ENCODE measurements around the gene LRP10. TPM values are rescaled to one million over a fixed set of nuclear protein-coding genes. Genes with fewer than 3 reads are reported as not detected.
A peak's percentile ranks its signal among the peaks of the same experiment; 100 is the strongest.

LRP10 gene
- total RNA-seq, 6 donors from 2014 or later = 90.2 to 169 (median 149) TPM

DNA sequence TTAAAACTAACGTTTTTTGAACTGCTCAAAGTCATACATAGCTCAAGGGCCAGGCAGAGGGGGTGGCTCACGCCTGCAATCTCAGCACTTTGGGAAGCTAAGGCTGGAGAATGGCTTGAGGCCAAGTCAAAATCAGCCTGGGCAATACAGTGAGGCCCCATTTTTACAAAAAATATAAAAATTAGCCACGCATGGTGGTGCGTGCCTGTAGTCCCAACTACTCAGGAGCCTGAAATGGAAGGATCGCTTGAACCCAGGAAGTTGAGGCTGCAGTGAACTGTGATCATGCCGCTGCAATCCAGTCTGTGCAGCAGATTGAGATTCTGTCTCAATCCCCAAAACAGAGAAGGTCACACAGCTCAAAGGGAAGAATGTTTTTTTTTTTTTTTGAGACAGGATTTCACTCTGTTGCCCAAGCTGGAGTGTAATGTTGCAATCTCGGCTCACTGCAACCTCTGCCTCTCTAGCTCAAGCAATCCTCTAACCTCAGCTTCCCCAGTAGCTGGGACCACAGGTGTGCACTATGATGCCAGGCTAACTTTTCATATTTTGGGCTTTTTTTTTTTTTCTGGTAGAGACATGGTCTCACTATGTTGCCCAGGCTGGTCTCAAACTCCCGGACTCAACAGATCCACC is 44.5 kb downstream of the LRP10 start:
- peaks cover 0 to 31% (median 7%) of the 10 kb centered on the region in 4 donors for H3K36me3 ChIP-seq
- TF ChIP-seq, protein P1, sequence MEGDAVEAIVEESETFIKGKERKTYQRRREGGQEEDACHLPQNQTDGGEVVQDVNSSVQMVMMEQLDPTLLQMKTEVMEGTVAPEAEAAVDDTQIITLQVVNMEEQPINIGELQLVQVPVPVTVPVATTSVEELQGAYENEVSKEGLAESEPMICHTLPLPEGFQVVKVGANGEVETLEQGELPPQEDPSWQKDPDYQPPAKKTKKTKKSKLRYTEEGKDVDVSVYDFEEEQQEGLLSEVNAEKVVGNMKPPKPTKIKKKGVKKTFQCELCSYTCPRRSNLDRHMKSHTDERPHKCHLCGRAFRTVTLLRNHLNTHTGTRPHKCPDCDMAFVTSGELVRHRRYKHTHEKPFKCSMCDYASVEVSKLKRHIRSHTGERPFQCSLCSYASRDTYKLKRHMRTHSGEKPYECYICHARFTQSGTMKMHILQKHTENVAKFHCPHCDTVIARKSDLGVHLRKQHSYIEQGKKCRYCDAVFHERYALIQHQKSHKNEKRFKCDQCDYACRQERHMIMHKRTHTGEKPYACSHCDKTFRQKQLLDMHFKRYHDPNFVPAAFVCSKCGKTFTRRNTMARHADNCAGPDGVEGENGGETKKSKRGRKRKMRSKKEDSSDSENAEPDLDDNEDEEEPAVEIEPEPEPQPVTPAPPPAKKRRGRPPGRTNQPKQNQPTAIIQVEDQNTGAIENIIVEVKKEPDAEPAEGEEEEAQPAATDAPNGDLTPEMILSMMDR (IDR thresholded peaks at IDR 0.05) = no peak
- peak; percentile 41 to 54 for TF ChIP-seq POLR2AphosphoS5 (IDR thresholded peaks at IDR 0.05)
- no peaks in the 10 kb centered on the region for H3K9me3 ChIP-seq
- H3K27me3 ChIP-seq = no peaks in the 10 kb centered on the region
- peak overlapping the region in 3 of 4 donors; percentile 3 to 98 (median 94) for H3K27ac ChIP-seq
- ATAC-seq (ENCODE audit: low FRiP score in 2 of 2) = peak in 1 of 2 donors; percentile 2
- H3K4me1 ChIP-seq = peaks cover 29 to 52% (median 35%) of the 10 kb centered on the region in 4 donors
- H3K4me3 ChIP-seq = no peak overlapping the region
- 68 to 71% methylated on average over 8 of the region's 8 CpGs for WGBS, 2 donors
- peak in 1 of 2 donors; percentile 75 for DNase-seq

DNA sequence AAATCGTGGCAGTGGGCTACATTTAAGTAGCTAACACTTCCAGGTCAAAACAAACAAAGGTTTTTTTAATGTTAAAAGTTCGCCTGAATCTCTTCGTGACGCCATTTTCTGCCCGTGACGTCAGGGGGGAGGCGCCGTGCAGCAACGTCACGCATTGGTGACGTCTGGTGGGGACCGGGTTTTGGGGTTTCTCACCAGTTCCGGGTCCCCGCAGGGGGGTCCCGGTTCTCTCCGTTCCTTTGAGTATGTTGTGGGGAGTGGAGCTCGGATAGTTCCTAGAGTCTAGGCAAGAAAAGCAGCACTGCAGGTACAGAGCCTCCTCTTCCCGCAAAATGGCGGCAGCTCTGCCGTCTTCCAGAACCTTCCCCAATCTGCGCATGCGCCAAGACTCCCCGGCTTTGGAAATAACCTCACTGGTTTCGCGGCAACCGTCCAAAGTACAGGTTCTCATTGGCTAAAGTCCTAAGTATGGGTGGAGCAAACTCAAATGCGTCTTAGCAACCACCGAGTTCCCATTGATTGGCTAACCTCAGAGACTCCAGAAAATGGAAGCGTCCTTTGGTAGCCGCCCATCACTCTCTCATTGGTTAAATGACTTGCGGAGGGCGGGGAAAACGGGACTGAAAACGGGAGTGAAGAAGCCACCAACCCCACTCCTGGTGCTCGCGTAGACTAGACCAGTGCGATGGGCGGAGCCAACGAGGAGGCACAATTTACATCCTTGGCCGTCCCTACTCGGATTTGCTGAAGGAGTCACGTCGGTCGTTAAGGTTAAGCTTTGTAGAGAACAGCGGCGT is 47.5 kb downstream of the LRP10 start, which contains the start of gene RBM23:
TSS of gene RBM23 (minus strand) at position 346 of the 797 bp plus-strand sequence.
- DNase-seq = peak; percentile 93 to 100
- H3K9me3 ChIP-seq = no peaks in the 10 kb centered on the region
- H3K4me3 ChIP-seq = peak within 1 kb of the TSS; percentile 63 to 76 (median 70)
- peak; percentile 96 to 99 for ATAC-seq (ENCODE audit: low FRiP score in 2 of 2)
- H3K27me3 ChIP-seq = no peaks in the 10 kb centered on the region
- peaks cover 29 to 43% (median 33%) of the 10 kb centered on the region in 4 donors for H3K4me1 ChIP-seq
- H3K27ac ChIP-seq = peak within 1 kb of the TSS; percentile 94 to 98 (median 97)
- WGBS, 2 donors = 0% methylated on average over 13 to 46 of the region's 46 CpGs
- peaks cover 7 to 44% (median 26%) of the 10 kb centered on the region in 4 donors for H3K36me3 ChIP-seq
- peak in 1 of 4 donors; percentile 36 for TF ChIP-seq EP300 (IDR thresholded peaks at IDR 0.05)
- peak in 3 of 4 donors; percentile 56 to 94 (median 89) for TF ChIP-seq POLR2A (IDR thresholded peaks at IDR 0.05)
- TF ChIP-seq, protein P1 (IDR thresholded peaks at IDR 0.05) = peak in 2 of 6 experiments; percentile 8 to 19
- TF ChIP-seq POLR2AphosphoS5 (IDR thresholded peaks at IDR 0.05) = peak; percentile 83

DNA sequence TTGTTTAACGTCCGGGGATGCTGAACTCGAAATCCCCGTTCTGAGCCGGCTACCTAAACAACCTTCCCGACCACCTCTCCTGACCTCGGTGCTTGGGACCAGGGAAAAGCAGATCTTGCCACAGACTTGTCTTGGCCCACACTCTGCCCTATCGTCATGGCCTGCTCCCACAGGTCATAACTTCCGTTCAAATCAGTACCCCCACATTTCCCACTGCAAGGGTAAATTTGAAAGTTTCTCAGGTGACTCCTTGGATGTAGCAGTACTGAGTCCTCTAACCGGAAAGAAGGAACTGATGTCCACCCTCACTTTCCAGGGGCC is 48.0 kb downstream of the LRP10 start:
- H3K9me3 ChIP-seq = no peaks in the 10 kb centered on the region
- H3K4me1 ChIP-seq = peaks cover 29 to 42% (median 33%) of the 10 kb centered on the region in 4 donors
- peak overlapping the region; percentile 86 to 98 (median 96) for H3K27ac ChIP-seq
- TF ChIP-seq, protein P1 (IDR thresholded peaks at IDR 0.05) = no peak
- TF ChIP-seq POLR2A (IDR thresholded peaks at IDR 0.05) (peak in 1 of 4 donors; percentile 9), EP300 (IDR thresholded peaks at IDR 0.05) (no peak)
- peak; percentile 5 to 54 for ATAC-seq (ENCODE audit: low FRiP score in 2 of 2)
- H3K36me3 ChIP-seq = peaks cover 13 to 49% (median 31%) of the 10 kb centered on the region in 4 donors
- WGBS, 2 donors = 9 to 18% methylated on average over 4 to 10 of the region's 10 CpGs
- peak overlapping the region in 3 of 4 donors; percentile 63 to 70 (median 69) for H3K4me3 ChIP-seq
- H3K27me3 ChIP-seq = no peaks in the 10 kb centered on the region
- no peak for DNase-seq

DNA sequence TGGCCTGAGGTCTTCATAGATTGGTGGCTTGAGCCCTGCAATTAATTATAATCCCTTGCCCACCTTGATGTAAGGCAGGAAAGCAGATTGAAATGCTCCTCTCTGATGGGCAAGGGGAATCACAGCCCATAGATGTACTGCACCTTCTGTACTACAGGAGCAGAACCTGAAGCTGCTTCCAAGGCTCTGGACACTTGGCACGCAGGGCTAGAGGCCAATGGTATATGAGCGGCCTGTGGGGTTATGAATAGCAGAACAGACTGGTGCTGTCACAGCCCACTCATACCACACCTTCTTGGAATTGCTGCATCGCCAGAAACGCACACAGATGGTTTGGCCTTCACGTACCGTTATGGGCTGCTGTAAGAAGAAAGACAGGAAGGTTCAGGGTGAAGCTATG is 49.2 kb downstream of the LRP10 start:
- ATAC-seq (ENCODE audit: low FRiP score in 2 of 2) (no peak), DNase-seq (no peak)
- TF ChIP-seq EP300 (IDR thresholded peaks at IDR 0.05) (no peak), POLR2A (IDR thresholded peaks at IDR 0.05) (no peak), POLR2AphosphoS5 (IDR thresholded peaks at IDR 0.05) (no peak)
- TF ChIP-seq, protein P1 (IDR thresholded peaks at IDR 0.05) = no peak
- peaks cover 13 to 57% (median 37%) of the 10 kb centered on the region in 4 donors for H3K36me3 ChIP-seq
- WGBS, 2 donors = 92 to 93% methylated on average over 6 of the region's 6 CpGs
- H3K9me3 ChIP-seq = no peaks in the 10 kb centered on the region
- peaks cover 24 to 30% (median 27%) of the 10 kb centered on the region in 4 donors for H3K4me1 ChIP-seq
- H3K27me3 ChIP-seq = no peaks in the 10 kb centered on the region
- no peak overlapping the region for H3K27ac ChIP-seq
- H3K4me3 ChIP-seq = no peak overlapping the region

Measured in upper lobe of left lung (tissue), 6 donors.